ENCODE measurements around the gene IL5RA. TPM values are rescaled to one million over a fixed set of nuclear protein-coding genes. Genes with fewer than 3 reads are reported as not detected.

The IL5RA gene
- total RNA-seq, 2 donors from 2014 or later, result 1.5 to 7.6 TPM

DNA sequence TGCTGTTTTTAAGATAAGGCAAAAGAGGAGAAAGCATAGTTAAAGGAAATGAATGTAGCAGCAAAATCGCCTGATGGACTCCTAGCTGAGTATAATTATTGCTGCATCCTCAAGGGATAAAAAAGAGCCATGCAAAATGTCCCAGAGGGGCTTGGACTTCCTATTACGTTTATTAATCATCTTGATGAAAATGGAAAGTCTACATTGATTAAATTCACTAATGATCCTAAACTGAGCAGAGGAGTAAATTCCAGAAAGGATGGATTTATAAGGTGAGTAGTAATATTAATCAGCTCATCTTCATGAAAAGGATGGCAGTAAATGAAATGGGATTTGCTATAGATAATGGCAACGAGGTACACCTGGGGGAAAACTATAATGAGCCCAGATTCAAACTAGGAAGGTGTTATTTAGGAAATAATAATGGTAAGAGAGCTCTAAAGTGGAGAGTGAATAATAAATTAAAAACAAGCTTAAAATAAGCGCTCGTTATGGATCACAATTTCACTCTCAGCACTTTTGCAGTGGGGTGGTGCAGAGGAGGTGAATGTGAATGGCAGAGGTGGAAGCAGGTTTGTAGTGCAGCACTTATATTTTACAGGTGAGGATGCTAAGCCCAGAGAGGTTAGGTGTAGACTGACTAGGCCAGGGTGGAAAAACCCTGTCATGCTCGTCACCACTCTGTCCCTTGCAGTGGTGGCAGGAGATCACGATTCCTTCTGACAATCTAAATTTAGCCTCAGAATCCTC, 22.3 kb downstream of the IL5RA start:
- intact Hi-C loops (cut with DNase I), result no loop called here
- WGBS, result 75% methylated on average over 7 of the region's 7 CpGs
- no peak for DNase-seq (ENCODE audit: low spot score)
- TF ChIP-seq, protein P1, sequence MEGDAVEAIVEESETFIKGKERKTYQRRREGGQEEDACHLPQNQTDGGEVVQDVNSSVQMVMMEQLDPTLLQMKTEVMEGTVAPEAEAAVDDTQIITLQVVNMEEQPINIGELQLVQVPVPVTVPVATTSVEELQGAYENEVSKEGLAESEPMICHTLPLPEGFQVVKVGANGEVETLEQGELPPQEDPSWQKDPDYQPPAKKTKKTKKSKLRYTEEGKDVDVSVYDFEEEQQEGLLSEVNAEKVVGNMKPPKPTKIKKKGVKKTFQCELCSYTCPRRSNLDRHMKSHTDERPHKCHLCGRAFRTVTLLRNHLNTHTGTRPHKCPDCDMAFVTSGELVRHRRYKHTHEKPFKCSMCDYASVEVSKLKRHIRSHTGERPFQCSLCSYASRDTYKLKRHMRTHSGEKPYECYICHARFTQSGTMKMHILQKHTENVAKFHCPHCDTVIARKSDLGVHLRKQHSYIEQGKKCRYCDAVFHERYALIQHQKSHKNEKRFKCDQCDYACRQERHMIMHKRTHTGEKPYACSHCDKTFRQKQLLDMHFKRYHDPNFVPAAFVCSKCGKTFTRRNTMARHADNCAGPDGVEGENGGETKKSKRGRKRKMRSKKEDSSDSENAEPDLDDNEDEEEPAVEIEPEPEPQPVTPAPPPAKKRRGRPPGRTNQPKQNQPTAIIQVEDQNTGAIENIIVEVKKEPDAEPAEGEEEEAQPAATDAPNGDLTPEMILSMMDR (IDR thresholded peaks at IDR 0.05), result no peak
- no peak for TF ChIP-seq POLR2A (IDR thresholded peaks at IDR 0.05)
- no peak for TF ChIP-seq POLR2AphosphoS5 (IDR thresholded peaks at IDR 0.05)
- no peaks in the 10 kb centered on the region for H3K27me3 ChIP-seq (replicated peaks; ENCODE audit: insufficient read depth)
- no peaks in the 10 kb centered on the region for H3K36me3 ChIP-seq
- no peaks in the 10 kb centered on the region for H3K9me3 ChIP-seq
- H3K4me1 ChIP-seq (replicated peaks), result no peaks in the 10 kb centered on the region
- no peak overlapping the region for H3K4me3 ChIP-seq
- no peak overlapping the region for H3K27ac ChIP-seq

DNA sequence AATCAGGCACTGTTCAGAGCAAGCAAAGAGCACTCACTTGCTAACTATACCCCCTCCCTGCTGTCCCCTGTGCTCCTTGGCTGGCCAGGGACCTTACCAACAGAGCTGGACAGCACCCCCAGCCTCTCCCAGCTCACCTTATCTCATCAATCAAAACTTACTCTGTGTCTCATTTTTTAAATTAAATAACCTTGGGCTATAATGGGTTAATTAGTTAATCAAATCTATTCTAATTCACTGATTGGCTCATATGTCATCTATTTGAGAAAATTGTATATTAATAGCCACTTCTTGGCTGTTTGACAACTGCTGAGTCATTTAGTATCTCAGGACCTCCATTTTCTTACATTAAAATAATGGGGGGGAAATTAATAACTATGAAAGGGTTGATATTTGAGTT, 22.9 kb downstream of the IL5RA start:
- intact Hi-C loops (cut with DNase I), result no loop called here
- Histone ChIP-seq H3K27ac (no peak overlapping the region), H3K9me3 (no peaks in the 10 kb centered on the region), H3K4me1 (replicated peaks) (no peaks in the 10 kb centered on the region), H3K27me3 (replicated peaks; ENCODE audit: insufficient read depth) (no peaks in the 10 kb centered on the region), H3K4me3 (no peak overlapping the region), H3K36me3 (no peaks in the 10 kb centered on the region)
- TF ChIP-seq, protein P1 (IDR thresholded peaks at IDR 0.05), result no peak
- no peak for TF ChIP-seq POLR2AphosphoS5 (IDR thresholded peaks at IDR 0.05)
- TF ChIP-seq POLR2A (IDR thresholded peaks at IDR 0.05), result no peak
- DNase-seq (ENCODE audit: low spot score), result no peak

DNA sequence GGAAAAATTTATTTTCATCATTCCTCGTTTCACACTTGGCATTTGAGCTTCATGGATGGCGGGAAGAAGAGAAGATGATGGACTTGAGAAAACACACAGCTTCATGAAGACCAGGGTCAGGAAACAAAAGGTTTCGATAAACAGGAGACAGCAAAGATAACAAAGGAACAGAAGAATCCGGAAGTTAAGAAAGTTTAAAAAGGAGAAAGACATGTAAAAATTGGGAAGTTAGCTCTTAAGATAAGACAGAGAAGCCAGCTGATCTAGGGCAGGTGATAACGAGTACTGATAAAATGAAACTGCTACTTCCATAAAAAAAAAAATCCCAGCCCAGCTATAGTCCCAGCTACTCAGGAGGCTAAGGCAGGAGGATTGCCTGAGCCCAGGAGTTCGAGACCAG, 23.9 kb downstream of the IL5RA start:
- DNase-seq (ENCODE audit: low spot score), result no peak
- Histone ChIP-seq H3K27me3 (replicated peaks; ENCODE audit: insufficient read depth) (no peaks in the 10 kb centered on the region), H3K9me3 (no peaks in the 10 kb centered on the region), H3K36me3 (no peaks in the 10 kb centered on the region), H3K4me3 (no peak overlapping the region), H3K4me1 (replicated peaks) (no peaks in the 10 kb centered on the region), H3K27ac (no peak overlapping the region)
- TF ChIP-seq POLR2AphosphoS5 (IDR thresholded peaks at IDR 0.05) (no peak), POLR2A (IDR thresholded peaks at IDR 0.05) (no peak)
- TF ChIP-seq, protein P1 (IDR thresholded peaks at IDR 0.05), result no peak
- WGBS, result 73% methylated on average over 6 of the region's 6 CpGs
- intact Hi-C loops (cut with DNase I), result no loop called here

DNA sequence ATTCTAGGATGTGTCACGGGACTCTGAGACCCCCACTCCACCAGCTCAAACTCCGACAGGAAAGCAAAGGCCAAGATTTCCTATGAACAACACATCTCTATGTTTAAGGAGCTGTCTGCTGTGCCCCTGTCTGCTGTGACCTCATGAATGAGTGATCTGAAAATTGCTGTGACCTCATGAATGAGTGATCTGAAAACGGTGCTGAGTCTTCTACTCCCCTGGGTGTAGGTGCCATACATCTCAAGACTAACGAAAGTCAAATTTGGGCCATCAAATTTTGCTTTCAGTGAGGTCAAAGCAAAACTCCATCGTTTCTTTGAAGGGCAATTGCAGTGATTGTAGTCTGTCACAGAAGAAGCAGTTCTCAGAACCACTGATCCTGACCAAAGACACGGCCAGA, 24.4 kb downstream of the IL5RA start:
- Histone ChIP-seq H3K9me3 (no peaks in the 10 kb centered on the region), H3K36me3 (no peaks in the 10 kb centered on the region), H3K27ac (no peak overlapping the region), H3K27me3 (replicated peaks; ENCODE audit: insufficient read depth) (no peaks in the 10 kb centered on the region), H3K4me3 (no peak overlapping the region), H3K4me1 (replicated peaks) (no peaks in the 10 kb centered on the region)
- intact Hi-C loops (cut with DNase I), result no loop called here
- no peak for DNase-seq (ENCODE audit: low spot score)
- no peak for TF ChIP-seq POLR2AphosphoS5 (IDR thresholded peaks at IDR 0.05)
- WGBS, result 84% methylated on average over 6 of the region's 6 CpGs

DNA sequence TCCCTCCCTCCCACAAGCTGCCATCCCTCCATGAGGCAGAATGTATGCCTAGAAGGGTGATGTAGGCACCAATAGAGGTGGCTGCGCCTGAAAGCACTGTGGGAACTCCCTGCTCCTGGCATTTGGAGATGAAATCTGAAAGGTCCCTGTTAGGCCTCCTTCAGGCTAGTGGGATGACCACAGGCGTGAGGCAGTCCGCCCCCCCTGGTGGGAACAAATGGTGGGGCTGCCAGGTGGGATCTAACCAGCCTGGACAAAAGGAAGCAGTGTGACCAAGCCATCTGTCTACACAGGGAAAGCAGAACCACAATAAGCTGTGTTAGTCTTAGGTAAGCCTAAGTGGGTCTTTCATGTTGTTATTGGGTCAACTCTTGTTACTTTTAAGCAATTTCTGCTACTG, 25.3 kb downstream of the IL5RA start:
- TF ChIP-seq POLR2AphosphoS5 (IDR thresholded peaks at IDR 0.05), result no peak
- TF ChIP-seq POLR2A (IDR thresholded peaks at IDR 0.05), result no peak
- TF ChIP-seq, protein P1 (IDR thresholded peaks at IDR 0.05), result no peak
- no peaks in the 10 kb centered on the region for H3K9me3 ChIP-seq
- H3K36me3 ChIP-seq, result no peaks in the 10 kb centered on the region
- no peaks in the 10 kb centered on the region for H3K4me1 ChIP-seq (replicated peaks)
- H3K4me3 ChIP-seq, result no peak overlapping the region
- DNase-seq (ENCODE audit: low spot score), result no peak
- H3K27ac ChIP-seq, result no peak overlapping the region
- intact Hi-C loops (cut with DNase I), result no loop called here
- 69% methylated on average over 3 of the region's 3 CpGs for WGBS
- no peaks in the 10 kb centered on the region for H3K27me3 ChIP-seq (replicated peaks; ENCODE audit: insufficient read depth)

Measured in prostate gland (tissue), 2 donors.